Endothelial cell (in vitro differentiated cells): ENCODE results near the gene ACOXL. TPM values are rescaled to one million over a fixed set of nuclear protein-coding genes. Genes with fewer than 3 reads are reported as not detected.

Source experiments
- DNase-seq: peaks from one replicate; pipeline ENCODE4 v3.0.0; 2021; ENCODE audit warnings: low spot score
- H3K27ac Mint-ChIP-seq: one replicate; pipeline ENCODE4 v1.8.0; 2021; ENCODE audit warnings: mixed read lengths, inconsistent platforms; ENCODE audit not compliant: unreplicated experiment
- H3K27me3 Mint-ChIP-seq: one replicate; pipeline ENCODE4 v1.8.0; 2021; ENCODE audit warnings: mild to moderate bottlenecking, moderate library complexity, mixed read lengths, inconsistent platforms; ENCODE audit not compliant: unreplicated experiment
- H3K36me3 Mint-ChIP-seq: one replicate; pipeline ENCODE4 v1.8.0; 2021; ENCODE audit warnings: mild to moderate bottlenecking, low read depth, mixed read lengths, inconsistent platforms; ENCODE audit not compliant: unreplicated experiment
- H3K4me1 Mint-ChIP-seq: one replicate; pipeline ENCODE4 v1.8.0; 2021; ENCODE audit warnings: mild to moderate bottlenecking, mixed read lengths, inconsistent platforms; ENCODE audit not compliant: unreplicated experiment
- H3K4me3 Mint-ChIP-seq: one replicate; pipeline ENCODE4 v1.8.0; 2021; ENCODE audit warnings: mild to moderate bottlenecking, mixed read lengths, inconsistent platforms; ENCODE audit not compliant: unreplicated experiment
- H3K9me3 Mint-ChIP-seq: one replicate; pipeline ENCODE4 v1.8.0; 2021; ENCODE audit warnings: mixed read lengths, inconsistent platforms; ENCODE audit not compliant: unreplicated experiment
- total RNA-seq: library from RNA; stranded (reverse); fragmentation: NEBNext Ultra II Directional; extraction: Animal tissue kit (Norgen Biotek cat#: 25700); gene quantifications from one replicate; pipeline ENCODE4 v1.2.1, GENCODE V29; 2021; ENCODE audit not compliant: unreplicated experiment
- TF ChIP-seq, protein P1 (sequence below): fragments of 200-600 bp; sonication (generic); IDR thresholded peaks from one replicate; pipeline ENCODE4 v1.5.0; 2021; ENCODE audit warnings: antibody characterized with exemption; ENCODE audit not compliant: unreplicated experiment

The ACOXL gene
- total RNA-seq, 1 donor from 2014 or later, result 0.44 TPM

GRCh38 chr2:111034146-111034545, 301.8 kb downstream of the ACOXL start:
- Mint-ChIP-seq H3K27ac (no peak overlapping the region), H3K4me1 (no peaks in the 10 kb centered on the region), H3K36me3 (no peaks in the 10 kb centered on the region), H3K9me3 (no peaks in the 10 kb centered on the region), H3K4me3 (no peak overlapping the region), H3K27me3 (no peaks in the 10 kb centered on the region)
- no peak for DNase-seq
- TF ChIP-seq, protein P1, sequence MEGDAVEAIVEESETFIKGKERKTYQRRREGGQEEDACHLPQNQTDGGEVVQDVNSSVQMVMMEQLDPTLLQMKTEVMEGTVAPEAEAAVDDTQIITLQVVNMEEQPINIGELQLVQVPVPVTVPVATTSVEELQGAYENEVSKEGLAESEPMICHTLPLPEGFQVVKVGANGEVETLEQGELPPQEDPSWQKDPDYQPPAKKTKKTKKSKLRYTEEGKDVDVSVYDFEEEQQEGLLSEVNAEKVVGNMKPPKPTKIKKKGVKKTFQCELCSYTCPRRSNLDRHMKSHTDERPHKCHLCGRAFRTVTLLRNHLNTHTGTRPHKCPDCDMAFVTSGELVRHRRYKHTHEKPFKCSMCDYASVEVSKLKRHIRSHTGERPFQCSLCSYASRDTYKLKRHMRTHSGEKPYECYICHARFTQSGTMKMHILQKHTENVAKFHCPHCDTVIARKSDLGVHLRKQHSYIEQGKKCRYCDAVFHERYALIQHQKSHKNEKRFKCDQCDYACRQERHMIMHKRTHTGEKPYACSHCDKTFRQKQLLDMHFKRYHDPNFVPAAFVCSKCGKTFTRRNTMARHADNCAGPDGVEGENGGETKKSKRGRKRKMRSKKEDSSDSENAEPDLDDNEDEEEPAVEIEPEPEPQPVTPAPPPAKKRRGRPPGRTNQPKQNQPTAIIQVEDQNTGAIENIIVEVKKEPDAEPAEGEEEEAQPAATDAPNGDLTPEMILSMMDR, result no peak

DNA sequence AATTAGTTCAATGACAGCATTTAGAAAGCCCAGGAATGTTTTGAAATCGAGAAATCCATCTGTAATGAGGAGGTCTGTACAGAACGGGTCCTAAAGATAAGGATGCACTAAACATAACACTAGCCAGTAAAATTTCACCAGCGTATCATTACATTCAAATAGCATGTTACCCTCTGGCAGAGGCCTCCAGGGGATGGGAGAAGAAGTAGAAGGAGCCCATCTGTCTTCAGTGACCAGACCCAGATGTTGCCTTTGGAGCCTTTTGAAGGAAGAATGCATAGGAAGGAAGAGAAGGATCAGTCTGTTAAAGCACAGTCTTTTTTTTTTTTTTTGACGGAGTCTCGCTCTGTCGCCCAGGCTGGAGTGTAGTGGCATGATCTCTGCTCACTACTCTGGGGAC, 302.2 kb downstream of the ACOXL start:
- no peaks in the 10 kb centered on the region for H3K27me3 Mint-ChIP-seq
- no peaks in the 10 kb centered on the region for H3K4me1 Mint-ChIP-seq

GRCh38 chr2:111035830-111036441, 303.6 kb downstream of the ACOXL start:
- Mint-ChIP-seq H3K27me3 (no peaks in the 10 kb centered on the region), H3K9me3 (no peaks in the 10 kb centered on the region), H3K4me3 (no peak overlapping the region), H3K4me1 (no peaks in the 10 kb centered on the region), H3K36me3 (no peaks in the 10 kb centered on the region), H3K27ac (no peak overlapping the region)
- no peak for DNase-seq
- TF ChIP-seq, protein P1, result no peak

More for the DNA sequence above, 302.2 kb downstream of the ACOXL start:
- no peak overlapping the region for H3K27ac Mint-ChIP-seq
- H3K36me3 Mint-ChIP-seq, result no peaks in the 10 kb centered on the region
- no peak overlapping the region for H3K4me3 Mint-ChIP-seq
- H3K9me3 Mint-ChIP-seq, result no peaks in the 10 kb centered on the region
- DNase-seq, result no peak
- TF ChIP-seq, protein P1, result no peak

DNA sequence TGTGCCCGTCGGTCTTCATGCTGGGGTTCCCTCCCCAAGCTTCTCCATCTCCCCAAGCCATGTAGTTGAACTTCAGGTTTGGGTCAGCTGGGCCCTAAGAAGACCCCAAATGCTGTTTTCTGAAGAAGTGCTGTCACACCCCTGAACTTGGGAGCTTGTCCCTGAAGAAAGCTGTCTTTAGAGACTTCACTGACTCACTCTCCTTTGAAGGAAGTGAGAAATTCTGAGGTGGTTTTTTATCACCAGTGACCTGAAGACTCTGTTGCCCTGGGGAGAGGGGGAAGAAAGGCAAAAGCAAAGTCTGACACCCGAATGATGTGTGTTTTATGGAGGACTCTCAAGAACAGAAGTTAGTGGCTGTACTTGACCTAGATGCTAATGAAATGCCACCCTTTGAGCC, 304.8 kb downstream of the ACOXL start:
- H3K36me3 Mint-ChIP-seq, result no peaks in the 10 kb centered on the region
- no peak overlapping the region for H3K27ac Mint-ChIP-seq
- no peak for DNase-seq
- no peak overlapping the region for H3K4me3 Mint-ChIP-seq
- TF ChIP-seq, protein P1, result no peak
- H3K9me3 Mint-ChIP-seq, result no peaks in the 10 kb centered on the region
- no peaks in the 10 kb centered on the region for H3K4me1 Mint-ChIP-seq
- no peaks in the 10 kb centered on the region for H3K27me3 Mint-ChIP-seq

DNA sequence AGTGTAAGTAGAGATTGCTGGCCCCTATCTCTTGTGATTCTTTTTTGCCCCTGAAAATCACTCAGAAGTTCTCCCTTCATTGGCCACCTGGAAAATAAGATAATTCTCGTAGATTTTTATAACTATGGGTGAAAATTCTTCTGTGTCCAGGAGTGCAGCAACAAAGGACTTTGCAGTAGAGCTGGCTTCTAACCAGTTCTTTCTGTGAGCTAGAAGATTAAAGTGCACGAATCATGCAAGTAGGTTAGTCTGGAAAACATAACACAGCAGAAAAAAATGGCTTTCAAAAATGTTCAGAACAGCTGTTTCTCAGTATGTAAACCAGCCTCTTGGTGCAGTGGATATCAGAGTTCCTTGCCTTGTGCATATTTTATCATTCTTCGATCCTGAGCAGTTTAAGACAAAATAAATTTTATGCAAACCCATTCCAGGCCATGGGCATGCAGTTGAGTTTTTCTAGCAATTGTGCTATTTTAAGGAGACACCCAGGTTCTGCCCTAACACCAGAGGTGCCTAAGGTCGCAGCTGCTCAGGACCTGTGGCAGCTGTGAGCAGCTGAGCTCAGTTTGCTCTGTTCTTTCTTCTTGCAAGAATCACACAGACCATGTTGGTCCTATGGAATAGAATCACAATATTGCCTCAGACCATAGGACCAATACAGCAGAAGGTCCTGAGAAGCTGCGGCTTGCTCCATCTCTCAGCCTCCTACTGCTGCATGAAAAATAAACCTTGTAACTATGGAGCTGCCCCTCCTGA, 307.4 kb downstream of the ACOXL start:
- TF ChIP-seq, protein P1, result no peak
- no peaks in the 10 kb centered on the region for H3K36me3 Mint-ChIP-seq
- no peak for DNase-seq
- H3K9me3 Mint-ChIP-seq, result no peaks in the 10 kb centered on the region
- H3K27ac Mint-ChIP-seq, result no peak overlapping the region
- H3K4me1 Mint-ChIP-seq, result no peaks in the 10 kb centered on the region
- no peak overlapping the region for H3K4me3 Mint-ChIP-seq
- no peaks in the 10 kb centered on the region for H3K27me3 Mint-ChIP-seq
